GM19397 (cell line): ENCODE data around the gene CST11.
"Not testable (repeated sequence)": the region's sequence is repeated elsewhere in the genome, so short reads cannot be mapped to it uniquely, and the experiment has no call there.

Source experiments
- ATAC-seq: cut with Tn5 transposase; IDR thresholded peaks from one replicate; pipeline ENCODE4 v1.9.1; 2021; ENCODE audit warnings: mild to moderate bottlenecking, moderate library complexity; ENCODE audit not compliant: unreplicated experiment

CST11 gene

GRCh38 chr20:23452776-23453175, at the start of gene CST11:
CST11 (minus strand) TSS chr20:23452876; CDS start chr20:23452811, 65 bp downstream.
- ATAC-seq = no peak

GRCh38 chr20:23501926-23502325, 49.2 kb upstream of the CST11 start:
- no peak for ATAC-seq

- ATAC-seq = no peak
Measured at GRCh38 chr20:23497536-23497935, 44.9 kb upstream of the CST11 start.

- no peak for ATAC-seq
Measured at GRCh38 chr20:23493172-23493772, 40.6 kb upstream of the CST11 start.

- no peak for ATAC-seq
Measured at GRCh38 chr20:23492292-23492691, 39.6 kb upstream of the CST11 start.

- ATAC-seq = no peak
Measured at GRCh38 chr20:23490817-23491216, 38.1 kb upstream of the CST11 start, which contains the start of gene CST8. CST8 (plus strand) TSS chr20:23491117; CDS start chr20:23491668, 551 bp downstream.

- ATAC-seq = no peak
Measured at GRCh38 chr20:23488996-23489395, 36.3 kb upstream of the CST11 start.

- no peak for ATAC-seq
Measured at GRCh38 chr20:23488470-23488869, 35.8 kb upstream of the CST11 start.

- no peak for ATAC-seq
Measured at GRCh38 chr20:23484081-23484480, 31.4 kb upstream of the CST11 start.

GRCh38 chr20:23482138-23482537, 29.5 kb upstream of the CST11 start:
- no peak for ATAC-seq

- no peak for ATAC-seq
Measured at GRCh38 chr20:23479043-23479442, 26.4 kb upstream of the CST11 start.

- ATAC-seq = no peak
Measured at GRCh38 chr20:23477223-23477622, 24.5 kb upstream of the CST11 start.

- ATAC-seq = no peak
Measured at GRCh38 chr20:23476015-23476754, 23.5 kb upstream of the CST11 start.

GRCh38 chr20:23475395-23475794, 22.7 kb upstream of the CST11 start:
- ATAC-seq = no peak

- ATAC-seq = not testable (repeated sequence)
Measured at GRCh38 chr20:23473293-23473692, 20.6 kb upstream of the CST11 start.

- ATAC-seq = not testable (repeated sequence)
Measured at GRCh38 chr20:23472306-23472705, 19.6 kb upstream of the CST11 start.

- ATAC-seq = not testable (repeated sequence)
Measured at GRCh38 chr20:23466961-23467360, 14.3 kb upstream of the CST11 start.

GRCh38 chr20:23461180-23461579, 8.5 kb upstream of the CST11 start:
- ATAC-seq = no peak

GRCh38 chr20:23459461-23460150, 6.9 kb upstream of the CST11 start:
- no peak for ATAC-seq

GRCh38 chr20:23456873-23457272, 4.2 kb upstream of the CST11 start:
- no peak for ATAC-seq

GRCh38 chr20:23456409-23456808, 3.7 kb upstream of the CST11 start:
- no peak for ATAC-seq

GRCh38 chr20:23455639-23456038, 3.0 kb upstream of the CST11 start:
- no peak for ATAC-seq
